Smooth muscle cell (in vitro differentiated cells): ENCODE data around the gene CD2. TPM values are rescaled to one million over a fixed set of nuclear protein-coding genes. Genes with fewer than 3 reads are reported as not detected.

Experiments used
- DNase-seq: peaks from one replicate; lab custom pipeline; 2025; ENCODE audit not compliant: unreplicated experiment; lab: John Stamatoyannopoulos, UW
- H2AFZ ChIP-seq: fragments of 200-600 bp; sonication (generic); 2 replicates; pipeline ENCODE4 v1.6.0; 2016; ENCODE audit warnings: antibody characterized with exemption, low read depth, mild to moderate bottlenecking
- H3F3A ChIP-seq: fragments of 200-600 bp; sonication (generic); 2 replicates; pipeline ENCODE4 v1.6.0; 2017; ENCODE audit warnings: antibody characterized with exemption, low read depth
- H3K27ac ChIP-seq: fragments of 200-600 bp; sonication (generic); 2 replicates; pipeline ENCODE4 v1.5.1; 2016; ENCODE audit warnings: low read depth, mild to moderate bottlenecking
- H3K27me3 ChIP-seq: fragments of 200-600 bp; sonication (generic); 2 replicates; pipeline ENCODE4 v1.6.1; 2016; ENCODE audit warnings: low read depth, mild to moderate bottlenecking
- H3K36me3 ChIP-seq: fragments of 200-600 bp; sonication (generic); 2 replicates; pipeline ENCODE4 v1.5.1; 2016; ENCODE audit warnings: low read depth
- H3K4me1 ChIP-seq: fragments of 200-600 bp; sonication (generic); 2 replicates; pipeline ENCODE4 v1.5.1; 2016; ENCODE audit warnings: low read depth
- H3K4me2 ChIP-seq: fragments of 200-600 bp; sonication (generic); 2 replicates; pipeline ENCODE4 v1.6.0; 2016; ENCODE audit warnings: mild to moderate bottlenecking
- H3K4me3 ChIP-seq: fragments of 200-600 bp; sonication (generic); 2 replicates; pipeline ENCODE4 v1.5.1; 2016; ENCODE audit warnings: mild to moderate bottlenecking
- H3K79me2 ChIP-seq: fragments of 200-600 bp; sonication (generic); 2 replicates; pipeline ENCODE4 v1.6.0; 2016; ENCODE audit warnings: low read depth, mild to moderate bottlenecking
- H3K9ac ChIP-seq: fragments of 200-600 bp; sonication (generic); 2 replicates; pipeline ENCODE4 v1.6.0; 2016; ENCODE audit warnings: low read depth
- H3K9me3 ChIP-seq: fragments of 200-600 bp; sonication (generic); replicated peaks from 2 replicates; pipeline ENCODE4 v1.5.1; 2016; ENCODE audit warnings: low read depth
- H4K20me1 ChIP-seq: fragments of 200-600 bp; sonication (generic); 2 replicates; pipeline ENCODE4 v1.6.0; 2016; ENCODE audit warnings: low read depth
- WGBS: methylation state at CpG from one replicate; pipeline ENCODE4 v1.1.7; 2016; ENCODE audit warnings: low lambda C conversion rate; 5-methylcytosine and 5-hydroxymethylcytosine counted together
- polyA plus RNA-seq: library from polyadenylated mRNA; unstranded; fragments of >200 nt; fragmentation: Nextera tagmentation; extraction: Ambion mirVana; gene quantifications from 2 replicates; pipeline ENCODE4 v1.2.1, GENCODE V29; 2016
- total RNA-seq: library from RNA; depleted of rRNA; stranded (reverse); fragments of >200 nt; gene quantifications from 2 replicates; pipeline ENCODE4 v1.2.3, GENCODE V29; 2014
- TF ChIP-seq, protein P1 (sequence below): fragments of 200-600 bp; sonication (generic); IDR thresholded peaks from 2 replicates; pipeline ENCODE4 v1.5.1; 2017; ENCODE audit warnings: borderline replicate concordance, mild to moderate bottlenecking, antibody characterized with exemption; ENCODE audit not compliant: insufficient read depth, poor library complexity, severe bottlenecking

CD2 gene
- total and polyA plus RNA-seq, 2 experiments from 2014 or later, result not detected

DNA sequence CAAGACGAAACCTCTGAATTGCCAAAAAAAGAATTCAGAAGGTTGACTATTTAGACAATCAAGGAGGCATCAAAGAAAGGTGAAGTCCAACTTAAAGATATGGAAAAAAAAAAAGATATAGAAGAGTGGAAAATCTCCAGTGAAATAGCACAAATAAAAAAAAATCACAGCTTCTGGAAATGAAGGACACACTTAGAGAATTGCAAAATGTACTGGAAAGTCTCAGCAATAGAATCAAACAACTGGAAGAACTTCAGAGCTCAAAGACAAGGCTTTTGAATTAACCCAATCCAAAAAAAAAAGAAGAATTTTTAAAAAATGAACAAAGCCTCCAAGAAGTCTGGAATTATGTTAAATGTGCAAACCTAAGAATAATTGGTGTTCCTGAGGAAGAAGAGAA, 31.8 kb downstream of the CD2 start:
- Histone ChIP-seq H3K79me2 (no peaks in the 10 kb centered on the region), H3K27ac (no peak overlapping the region), H3K4me2 (no peak overlapping the region), H4K20me1 (no peaks in the 10 kb centered on the region), H3K27me3 (no peaks in the 10 kb centered on the region), H3K4me3 (no peak overlapping the region), H3F3A (no peaks in the 10 kb centered on the region), H2AFZ (no peak overlapping the region), H3K36me3 (no peaks in the 10 kb centered on the region), H3K9me3 (peaks cover 4% of the 10 kb centered on the region), H3K4me1 (no peaks in the 10 kb centered on the region), H3K9ac (no peak overlapping the region)
- no peak for DNase-seq
- TF ChIP-seq, protein P1, sequence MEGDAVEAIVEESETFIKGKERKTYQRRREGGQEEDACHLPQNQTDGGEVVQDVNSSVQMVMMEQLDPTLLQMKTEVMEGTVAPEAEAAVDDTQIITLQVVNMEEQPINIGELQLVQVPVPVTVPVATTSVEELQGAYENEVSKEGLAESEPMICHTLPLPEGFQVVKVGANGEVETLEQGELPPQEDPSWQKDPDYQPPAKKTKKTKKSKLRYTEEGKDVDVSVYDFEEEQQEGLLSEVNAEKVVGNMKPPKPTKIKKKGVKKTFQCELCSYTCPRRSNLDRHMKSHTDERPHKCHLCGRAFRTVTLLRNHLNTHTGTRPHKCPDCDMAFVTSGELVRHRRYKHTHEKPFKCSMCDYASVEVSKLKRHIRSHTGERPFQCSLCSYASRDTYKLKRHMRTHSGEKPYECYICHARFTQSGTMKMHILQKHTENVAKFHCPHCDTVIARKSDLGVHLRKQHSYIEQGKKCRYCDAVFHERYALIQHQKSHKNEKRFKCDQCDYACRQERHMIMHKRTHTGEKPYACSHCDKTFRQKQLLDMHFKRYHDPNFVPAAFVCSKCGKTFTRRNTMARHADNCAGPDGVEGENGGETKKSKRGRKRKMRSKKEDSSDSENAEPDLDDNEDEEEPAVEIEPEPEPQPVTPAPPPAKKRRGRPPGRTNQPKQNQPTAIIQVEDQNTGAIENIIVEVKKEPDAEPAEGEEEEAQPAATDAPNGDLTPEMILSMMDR, result no peak
- 97% methylated on average over 1 of the region's 1 CpG for WGBS

DNA sequence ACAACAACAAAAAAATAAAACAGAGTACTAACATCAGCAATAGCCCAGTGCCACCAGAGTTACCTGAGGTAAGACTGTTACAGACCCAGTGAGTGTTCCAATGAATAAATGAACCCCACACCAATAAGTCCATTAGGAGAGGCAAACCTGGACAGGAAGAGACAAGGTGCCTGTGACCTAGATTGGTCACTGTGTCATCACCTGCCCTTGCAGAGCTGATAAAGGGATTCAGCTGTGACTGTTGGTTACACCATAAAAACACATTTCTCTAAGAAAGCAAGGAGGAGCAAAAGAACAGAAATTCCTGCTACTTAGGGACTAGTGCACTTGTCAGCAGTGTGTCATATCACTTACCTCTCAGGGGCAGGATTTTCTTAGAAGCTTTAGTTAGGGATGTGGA, 37.5 kb downstream of the CD2 start:
- no peaks in the 10 kb centered on the region for H4K20me1 ChIP-seq
- H3K9me3 ChIP-seq, result no peaks in the 10 kb centered on the region
- H3K4me3 ChIP-seq, result no peak overlapping the region
- no peaks in the 10 kb centered on the region for H3K4me1 ChIP-seq
- H3F3A ChIP-seq, result no peaks in the 10 kb centered on the region
- no peak overlapping the region for H3K27ac ChIP-seq
- no peaks in the 10 kb centered on the region for H3K27me3 ChIP-seq
- H3K36me3 ChIP-seq, result no peaks in the 10 kb centered on the region
- no peak overlapping the region for H3K4me2 ChIP-seq
- H2AFZ ChIP-seq, result no peak overlapping the region
- no peak overlapping the region for H3K9ac ChIP-seq
- no peaks in the 10 kb centered on the region for H3K79me2 ChIP-seq
- DNase-seq, result no peak
- TF ChIP-seq, protein P1, result no peak

DNA sequence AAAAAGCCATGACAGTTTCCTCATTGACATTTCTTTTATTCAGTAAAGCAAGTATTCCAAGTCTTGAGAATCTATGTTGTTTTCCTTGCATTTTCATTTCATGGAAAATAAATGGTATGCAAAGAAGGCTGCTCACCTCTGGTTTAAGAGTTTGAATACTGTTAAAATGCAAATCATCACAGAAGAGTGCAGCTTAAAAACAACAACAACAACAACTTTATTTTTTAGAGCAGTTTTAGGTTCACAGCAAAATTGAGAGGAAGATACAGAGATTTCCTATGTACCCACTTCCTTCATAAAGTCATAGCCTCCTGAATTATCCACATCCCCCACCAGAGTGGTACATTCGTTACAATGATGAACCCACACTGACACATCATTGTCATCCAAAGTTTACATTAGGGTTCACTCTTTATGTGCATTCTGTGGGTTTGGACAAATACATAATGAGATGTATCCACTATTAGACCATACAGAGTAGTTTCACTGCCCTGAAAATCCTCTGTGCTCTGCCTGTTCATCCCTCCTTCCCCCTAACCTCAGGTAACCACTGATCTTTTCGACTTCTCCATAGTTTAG, 39.2 kb downstream of the CD2 start:
- 89% methylated on average over 2 of the region's 2 CpGs for WGBS

DNA sequence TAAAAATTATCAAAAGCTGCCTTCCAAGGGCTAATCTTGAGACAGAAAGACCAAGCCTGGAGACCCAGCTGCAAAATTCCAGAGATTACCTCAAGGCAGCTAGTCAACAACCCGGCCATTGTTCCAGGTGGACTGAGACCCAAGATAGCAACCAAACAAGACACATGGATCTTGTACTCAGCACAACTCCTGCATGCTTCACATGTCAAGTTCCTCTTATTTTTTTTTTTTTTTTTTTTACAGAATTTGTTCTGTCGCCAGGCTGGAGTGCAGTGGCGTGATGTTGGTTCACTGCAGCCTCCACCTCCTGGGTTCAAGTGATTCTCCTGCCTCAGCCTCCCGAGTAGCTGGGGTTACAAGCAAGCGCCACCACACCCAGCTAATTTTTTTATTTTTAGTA, 40.1 kb downstream of the CD2 start:
- Histone ChIP-seq H3K27ac (no peak overlapping the region), H3K27me3 (no peaks in the 10 kb centered on the region), H4K20me1 (no peaks in the 10 kb centered on the region), H3K79me2 (no peaks in the 10 kb centered on the region), H2AFZ (no peak overlapping the region), H3F3A (no peaks in the 10 kb centered on the region), H3K9ac (no peak overlapping the region), H3K4me1 (no peaks in the 10 kb centered on the region), H3K4me2 (no peak overlapping the region), H3K9me3 (no peaks in the 10 kb centered on the region), H3K36me3 (no peaks in the 10 kb centered on the region), H3K4me3 (no peak overlapping the region)
- TF ChIP-seq, protein P1, result no peak
- DNase-seq, result no peak
- WGBS, result 97% methylated on average over 5 of the region's 5 CpGs

More for the DNA sequence above, 39.2 kb downstream of the CD2 start:
- no peak overlapping the region for H2AFZ ChIP-seq
- H4K20me1 ChIP-seq, result no peaks in the 10 kb centered on the region
- no peak overlapping the region for H3K4me2 ChIP-seq
- no peaks in the 10 kb centered on the region for H3F3A ChIP-seq
- no peak for DNase-seq
- no peaks in the 10 kb centered on the region for H3K9me3 ChIP-seq
- H3K27ac ChIP-seq, result no peak overlapping the region
- no peak overlapping the region for H3K9ac ChIP-seq
- no peaks in the 10 kb centered on the region for H3K79me2 ChIP-seq
- H3K4me3 ChIP-seq, result no peak overlapping the region
- H3K4me1 ChIP-seq, result no peaks in the 10 kb centered on the region
- TF ChIP-seq, protein P1, result no peak
- H3K36me3 ChIP-seq, result no peaks in the 10 kb centered on the region
- H3K27me3 ChIP-seq, result no peaks in the 10 kb centered on the region
